ENCODE data around the gene TBCA.
A peak's percentile ranks its signal among the peaks of the same experiment; 100 is the strongest.
"Not testable (repeated sequence)": the region's sequence is repeated elsewhere in the genome, so short reads cannot be mapped to it uniquely, and the experiment has no call there.

TBCA gene

GRCh38 chr5:77772729-77773128 is 3.4 kb downstream of the TBCA start:
- DNase-seq = no peak

GRCh38 chr5:77771452-77771851 is 4.7 kb downstream of the TBCA start:
- no peak for DNase-seq

- DNase-seq = peak; percentile 9
Measured at GRCh38 chr5:77770293-77771005, 5.7 kb downstream of the TBCA start.

GRCh38 chr5:77768978-77769377 is 7.2 kb downstream of the TBCA start:
- DNase-seq = no peak

GRCh38 chr5:77767301-77767700 is 8.8 kb downstream of the TBCA start:
- DNase-seq = no peak

GRCh38 chr5:77761606-77762005 is 14.5 kb downstream of the TBCA start:
- no peak for DNase-seq

- DNase-seq = no peak
Measured at GRCh38 chr5:77758141-77758938, 17.8 kb downstream of the TBCA start.

- DNase-seq = no peak
Measured at GRCh38 chr5:77751328-77752023, 24.7 kb downstream of the TBCA start.

GRCh38 chr5:77750928-77751327 is 25.2 kb downstream of the TBCA start:
- DNase-seq = not testable (repeated sequence)

GRCh38 chr5:77748160-77748559 is 28.0 kb downstream of the TBCA start:
- no peak for DNase-seq

- DNase-seq = no peak
Measured at GRCh38 chr5:77744116-77744515, 32.0 kb downstream of the TBCA start.

GRCh38 chr5:77743181-77743580 is 33.0 kb downstream of the TBCA start:
- no peak for DNase-seq

- no peak for DNase-seq
Measured at GRCh38 chr5:77741608-77742007, 34.5 kb downstream of the TBCA start.

- DNase-seq = no peak
Measured at GRCh38 chr5:77734885-77735284, 41.3 kb downstream of the TBCA start.

- DNase-seq = no peak
Measured at GRCh38 chr5:77733130-77733529, 43.0 kb downstream of the TBCA start.

GRCh38 chr5:77727190-77727589 is 48.9 kb downstream of the TBCA start:
- no peak for DNase-seq

GRCh38 chr5:77725616-77726015 is 50.5 kb downstream of the TBCA start:
- DNase-seq = no peak

- no peak for DNase-seq
Measured at GRCh38 chr5:77724934-77725333, 51.2 kb downstream of the TBCA start.

- DNase-seq = no peak
Measured at GRCh38 chr5:77719666-77720363, 56.3 kb downstream of the TBCA start.

- DNase-seq = no peak
Measured at GRCh38 chr5:77718934-77719610, 57.1 kb downstream of the TBCA start.

- no peak for DNase-seq
Measured at GRCh38 chr5:77709993-77710685, 66.0 kb downstream of the TBCA start.

GRCh38 chr5:77709340-77709739 is 66.8 kb downstream of the TBCA start:
- no peak for DNase-seq

Measured in DMS53 (cell line).